Vagina (tissue), 2 donors: ENCODE results near the gene CACNA1C.

Experiments
- CTCF ChIP-seq, 3 experiments: fragments of 450-650 bp in 2 of 3; fragments of 200-600 bp in 1 of 3; sonication (generic) in 1 of 3; IDR thresholded peaks; one replicate each; pipeline ENCODE4 v1.5.1; 2017 to 2019; ENCODE audit warnings: antibody characterized with exemption in 3 of 3, mild to moderate bottlenecking in 2 of 3, moderate library complexity in 2 of 3
- POLR2AphosphoS5 ChIP-seq, 2 donors: sonication (generic); formaldehyde crosslinking; IDR thresholded peaks; one replicate each; pipeline ENCODE4 v1.9.0; 2017; ENCODE audit warnings: antibody characterized with exemption in 2 of 2, mild to moderate bottlenecking in 2 of 2, low read depth in 1 of 2; ENCODE audit not compliant: insufficient read depth in 1 of 2

- TF ChIP-seq CTCF (IDR thresholded peaks at IDR 0.05) (no peak), POLR2AphosphoS5 (IDR thresholded peaks at IDR 0.05; ENCODE audit: insufficient read depth in 1 of 2, low read depth in 1 of 2) (no peak)
These were observed 592.1 kb downstream of the CACNA1C start for GRCh38 chr12:2644683-2645405.
